Measurements from ENCODE around the gene MORF4L1. TPM values are rescaled to one million over a fixed set of nuclear protein-coding genes. Genes with fewer than 3 reads are reported as not detected.

MORF4L1 gene
- total RNA-seq, 1 donor from 2014 or later, result 930 TPM

GRCh38 chr15:78938658-78939488, 66.2 kb downstream of the MORF4L1 start:
- no peak overlapping the region for H3K27ac ChIP-seq
- Mint-ChIP-seq H3K4me3 (no peak overlapping the region), H3K4me1 (peaks cover 7% of the 10 kb centered on the region), H3K27me3 (ENCODE audit: insufficient read depth, low read depth) (no peaks in the 10 kb centered on the region), H3K27ac (no peak overlapping the region), H3K36me3 (no peaks in the 10 kb centered on the region), H3K9me3 (no peaks in the 10 kb centered on the region)
- DNase-seq (ENCODE audit: low spot score), result no peak
- H4K20me1 ChIP-seq (ENCODE audit: low read depth), result peaks cover under 1% of the 10 kb centered on the region
- no peaks in the 10 kb centered on the region for H3K79me2 ChIP-seq (ENCODE audit: low read depth)
- no peak overlapping the region for H3K4me3 ChIP-seq
- peaks cover 17% of the 10 kb centered on the region for H3K27me3 ChIP-seq
- H3K9me3 ChIP-seq (ENCODE audit: low read depth), result no peaks in the 10 kb centered on the region
- H2AFZ ChIP-seq (replicated peaks), result no peak overlapping the region
- no peaks in the 10 kb centered on the region for H3K4me1 ChIP-seq
- peaks cover under 1% of the 10 kb centered on the region for H3F3A ChIP-seq (ENCODE audit: low read depth)
- no peaks in the 10 kb centered on the region for H3K36me3 ChIP-seq
- TF ChIP-seq CTCF (IDR thresholded peaks at IDR 0.05) (no peak), EZH2 (IDR thresholded peaks at IDR 0.05) (no peak), EZH2phosphoT487 (IDR thresholded peaks at IDR 0.05) (no peak)
- H3K9ac ChIP-seq, result no peak overlapping the region
- no peak overlapping the region for H3K4me2 ChIP-seq

- no peak overlapping the region for H3K27ac Mint-ChIP-seq
- DNase-seq (ENCODE audit: low spot score), result no peak
- H3K4me3 Mint-ChIP-seq, result no peak overlapping the region
Observed at GRCh38 chr15:78942741-78943140, 70.1 kb downstream of the MORF4L1 start.

GRCh38 chr15:78943692-78944091, 71.0 kb downstream of the MORF4L1 start:
- Histone ChIP-seq H3K79me2 (ENCODE audit: low read depth) (no peaks in the 10 kb centered on the region), H4K20me1 (ENCODE audit: low read depth) (peaks cover 5% of the 10 kb centered on the region), H3K36me3 (no peaks in the 10 kb centered on the region), H3K4me1 (peaks cover 3% of the 10 kb centered on the region), H3K27ac (no peak overlapping the region), H2AFZ (replicated peaks) (no peak overlapping the region), H3K4me2 (no peak overlapping the region), H3K4me3 (no peak overlapping the region), H3F3A (ENCODE audit: low read depth) (peaks cover 9% of the 10 kb centered on the region), H3K9me3 (ENCODE audit: low read depth) (no peaks in the 10 kb centered on the region), H3K27me3 (peaks cover 51% of the 10 kb centered on the region), H3K9ac (no peak overlapping the region)
- no peak overlapping the region for H3K27ac Mint-ChIP-seq
- no peaks in the 10 kb centered on the region for H3K36me3 Mint-ChIP-seq
- no peaks in the 10 kb centered on the region for H3K9me3 Mint-ChIP-seq
- TF ChIP-seq EZH2 (IDR thresholded peaks at IDR 0.05), result no peak
- no peak for TF ChIP-seq CTCF (IDR thresholded peaks at IDR 0.05)
- no peak for TF ChIP-seq EZH2phosphoT487 (IDR thresholded peaks at IDR 0.05)
- peaks cover 4% of the 10 kb centered on the region for H3K4me1 Mint-ChIP-seq
- H3K4me3 Mint-ChIP-seq, result peak overlapping the region; percentile 69
- peaks cover 10% of the 10 kb centered on the region for H3K27me3 Mint-ChIP-seq (ENCODE audit: insufficient read depth, low read depth)
- peak; percentile 18 for DNase-seq (ENCODE audit: low spot score)

More at GRCh38 chr15:78942741-78943140, 70.1 kb downstream of the MORF4L1 start:
- no peaks in the 10 kb centered on the region for H3K9me3 Mint-ChIP-seq
- H4K20me1 ChIP-seq (ENCODE audit: low read depth), result peaks cover 5% of the 10 kb centered on the region
- H3K36me3 ChIP-seq, result no peaks in the 10 kb centered on the region
- H3K4me1 ChIP-seq, result peaks cover 3% of the 10 kb centered on the region
- no peak overlapping the region for H3K4me2 ChIP-seq
- peaks cover 51% of the 10 kb centered on the region for H3K27me3 ChIP-seq
- TF ChIP-seq CTCF (IDR thresholded peaks at IDR 0.05), result no peak
- peaks cover 9% of the 10 kb centered on the region for H3F3A ChIP-seq (ENCODE audit: low read depth)
- H3K36me3 Mint-ChIP-seq, result no peaks in the 10 kb centered on the region
- H2AFZ ChIP-seq (replicated peaks), result no peak overlapping the region
- no peak overlapping the region for H3K4me3 ChIP-seq
- peaks cover 6% of the 10 kb centered on the region for H3K27me3 Mint-ChIP-seq (ENCODE audit: insufficient read depth, low read depth)
- no peak overlapping the region for H3K9ac ChIP-seq
- no peak overlapping the region for H3K27ac ChIP-seq
- peaks cover 4% of the 10 kb centered on the region for H3K4me1 Mint-ChIP-seq
- H3K79me2 ChIP-seq (ENCODE audit: low read depth), result no peaks in the 10 kb centered on the region
- no peaks in the 10 kb centered on the region for H3K9me3 ChIP-seq (ENCODE audit: low read depth)
